H1 (cell line): ENCODE data around the gene SLC28A1. TPM values are rescaled to one million over a fixed set of nuclear protein-coding genes. Genes with fewer than 3 reads are reported as not detected.

Experiments used
- CTCF ChIA-PET: fragments of 300-600 bp; sonication (Branson Sonifier 250); formaldehyde crosslinking; loops from one replicate; lab custom pipeline; 2021; ENCODE audit not compliant: partially characterized antibody; lab: Charles Lee
- POLR2A ChIA-PET: fragments of 300-600 bp; sonication (Branson Sonifier 250); formaldehyde crosslinking; loops from one replicate; lab custom pipeline; 2021; ENCODE audit warnings: inconsistent platforms; ENCODE audit not compliant: partially characterized antibody; lab: Charles Lee
- DNase-seq, 2 experiments: peaks; one replicate each; pipeline versions ENCODE4 v3.0.0 to v3.0.0-alpha.2; 2010 to 2022; ENCODE audit warnings: low spot score in 2 of 2, low read depth in 1 of 2, mixed read lengths in 1 of 2
- FAIRE-seq: peaks from 2 replicates; lab custom pipeline; 2011; peaks lifted over from hg19 to GRCh38; lab: Jason Lieb, UNC
- H2AFZ ChIP-seq: 2 replicates; pipeline ENCODE4 v1.8.1; 2012; ENCODE audit warnings: low read length, inconsistent platforms
- H2AK5ac ChIP-seq: 2 replicates; pipeline ENCODE4 v1.6.1; 2013; ENCODE audit warnings: low read depth, low read length
- H2BK120ac ChIP-seq: replicated peaks from 2 replicates; pipeline ENCODE3; 2013; ENCODE audit warnings: low read depth, low read length, inconsistent platforms
- H2BK12ac ChIP-seq: 2 replicates; pipeline ENCODE4 v1.6.1; 2013; ENCODE audit warnings: low read depth, low read length
- H2BK15ac ChIP-seq: 2 replicates; pipeline ENCODE4 v1.6.1; 2013; ENCODE audit warnings: low read length
- H2BK20ac ChIP-seq: 2 replicates; pipeline ENCODE4 v1.6.1; 2013; ENCODE audit warnings: low read length
- H2BK5ac ChIP-seq: 2 replicates; pipeline ENCODE4 v1.6.1; 2013; ENCODE audit warnings: low read depth, low read length
- H3K14ac ChIP-seq: 2 replicates; pipeline ENCODE4 v1.6.1; 2013; ENCODE audit warnings: inconsistent platforms; ENCODE audit not compliant: insufficient read length
- H3K18ac ChIP-seq: 2 replicates; pipeline ENCODE4 v1.6.1; 2013; ENCODE audit warnings: low read length; ENCODE audit errors: extremely low read depth
- H3K23ac ChIP-seq: 2 replicates; pipeline ENCODE4 v1.6.1; 2013; ENCODE audit warnings: inconsistent platforms; ENCODE audit not compliant: insufficient read length
- H3K23me2 ChIP-seq: 2 replicates; pipeline ENCODE4 v1.6.1; 2013; ENCODE audit warnings: low read depth, low read length
- H3K27ac ChIP-seq: 2 replicates; pipeline ENCODE4 v1.6.1; 2011; ENCODE audit warnings: low read depth, low read length, inconsistent platforms
- H3K27me3 ChIP-seq, 4 experiments: replicated peaks in 1 of 4; 1 replicate in 1 of 4; 2 replicates in 3 of 4; pipeline versions ENCODE4 v1.6.1 to v1.8.1; 2011 to 2013; ENCODE audit warnings: low read length in 3 of 4, mild to moderate bottlenecking in 3 of 4, inconsistent platforms in 2 of 4, mixed read lengths in 2 of 4, moderate library complexity in 1 of 4; ENCODE audit not compliant: control insufficient read depth in 3 of 4, insufficient read depth in 3 of 4; ENCODE audit errors: extremely low read depth in 1 of 4
- H3K36me3 ChIP-seq, 4 experiments: 2 replicates each; pipeline versions ENCODE4 v1.6.1 to v1.8.1; 2011 to 2013; ENCODE audit warnings: mild to moderate bottlenecking in 4 of 4, low read length in 3 of 4, moderate library complexity in 2 of 4, control low read depth in 1 of 4, inconsistent platforms in 1 of 4; ENCODE audit not compliant: insufficient read depth in 4 of 4, control insufficient read depth in 2 of 4
- H3K4ac ChIP-seq: replicated peaks from 2 replicates; pipeline ENCODE3; 2013; ENCODE audit warnings: low read length, low read depth, mixed read lengths, inconsistent platforms; ENCODE audit not compliant: insufficient read length
- H3K4me1 ChIP-seq, 4 experiments: replicated peaks in 1 of 4; 1 replicate in 1 of 4; 2 replicates in 3 of 4; pipeline versions ENCODE4 v1.6.1 to v1.8.1; 2011 to 2013; ENCODE audit warnings: low read length in 3 of 4, inconsistent platforms in 2 of 4, mixed read lengths in 1 of 4; ENCODE audit not compliant: insufficient read depth in 4 of 4, control insufficient read depth in 3 of 4
- H3K4me2 ChIP-seq, 2 experiments: 2 replicates each; pipeline versions ENCODE4 v1.6.1 to v1.8.1; 2011 to 2013; ENCODE audit warnings: low read depth in 2 of 2, low read length in 2 of 2, control low read depth in 1 of 2, inconsistent platforms in 1 of 2, mild to moderate bottlenecking in 1 of 2; ENCODE audit not compliant: insufficient read depth in 1 of 2
- H3K4me3 ChIP-seq, 4 experiments: fragments of 200-600, 300-600 bp in 1 of 4; sonication (generic), shearing (Covaris generic), sonication (Bioruptor Twin) in 1 of 4; 2 replicates each; pipeline versions ENCODE4 v1.5.1 to v1.8.1; 2011 to 2016; ENCODE audit warnings: low read length in 4 of 4, low read depth in 3 of 4, control low read depth in 2 of 4, inconsistent platforms in 2 of 4, mild to moderate bottlenecking in 2 of 4, mixed read lengths in 1 of 4, moderate library complexity in 1 of 4; ENCODE audit not compliant: insufficient read depth in 2 of 4; ENCODE audit errors: extremely low read depth in 1 of 4
- H3K56ac ChIP-seq: replicated peaks from 2 replicates; pipeline ENCODE3; 2013; ENCODE audit warnings: low read depth, mild to moderate bottlenecking, mixed read lengths, low read length, inconsistent platforms; ENCODE audit not compliant: insufficient read length
- H3K79me1 ChIP-seq: 2 replicates; pipeline ENCODE4 v1.6.1; 2013; ENCODE audit warnings: low read depth, low read length, control low read depth
- H3K79me2 ChIP-seq, 2 experiments: 2 replicates each; pipeline versions ENCODE4 v1.6.1 to v1.8.1; 2012 to 2013; ENCODE audit warnings: low read length in 2 of 2, mild to moderate bottlenecking in 2 of 2, inconsistent platforms in 1 of 2; ENCODE audit not compliant: insufficient read depth in 2 of 2, control insufficient read depth in 1 of 2
- H3K9ac ChIP-seq, 4 experiments: replicated peaks in 1 of 4; 1 replicate in 1 of 4; 2 replicates in 3 of 4; pipeline versions ENCODE4 v1.6.1 to v1.8.1; 2011 to 2013; ENCODE audit warnings: low read depth in 3 of 4, low read length in 3 of 4, control low read depth in 2 of 4, mild to moderate bottlenecking in 2 of 4, moderate library complexity in 2 of 4, inconsistent platforms in 1 of 4; ENCODE audit errors: extremely low read depth in 1 of 4
- H3K9me3 ChIP-seq, 2 experiments: 2 replicates each; pipeline versions ENCODE4 v1.6.1 to v1.8.1; 2012 to 2013; ENCODE audit warnings: mild to moderate bottlenecking in 2 of 2, moderate library complexity in 2 of 2, control low read depth in 1 of 2, inconsistent platforms in 1 of 2, low read depth in 1 of 2, low read length in 1 of 2, mixed read lengths in 1 of 2; ENCODE audit not compliant: insufficient read depth in 2 of 2
- H4K20me1 ChIP-seq, 2 experiments: replicated peaks in 1 of 2; 2 replicates each; pipeline versions ENCODE3 to v1.8.1; 2011 to 2013; ENCODE audit warnings: inconsistent platforms in 2 of 2, low read length in 2 of 2, mild to moderate bottlenecking in 1 of 2; ENCODE audit not compliant: insufficient read depth in 2 of 2, control insufficient read depth in 1 of 2
- H4K5ac ChIP-seq: 2 replicates; pipeline ENCODE4 v1.6.1; 2013; ENCODE audit warnings: low read length, low read depth, mixed read lengths, inconsistent platforms; ENCODE audit not compliant: insufficient read length
- H4K8ac ChIP-seq: 2 replicates; pipeline ENCODE4 v1.8.0; 2013; ENCODE audit warnings: mild to moderate bottlenecking, moderate library complexity, low read length, inconsistent platforms; ENCODE audit not compliant: insufficient read depth; ENCODE audit errors: extremely low read depth
- H4K91ac ChIP-seq: replicated peaks from 2 replicates; pipeline ENCODE3; 2013; ENCODE audit warnings: low read length, mixed read lengths, inconsistent platforms; ENCODE audit not compliant: insufficient read length
- CHD2 ChIP-seq: IDR thresholded peaks from 2 replicates; pipeline ENCODE4 v1.6.1; 2012; ENCODE audit warnings: low read length, improper control_type of control experiment
- CTBP2 ChIP-seq: IDR thresholded peaks from 2 replicates; pipeline ENCODE4 v1.7.0; 2011; ENCODE audit warnings: borderline replicate concordance, mild to moderate bottlenecking, moderate library complexity, mixed read lengths, low read length; ENCODE audit not compliant: insufficient read depth, insufficient read length
- JUND ChIP-seq: IDR thresholded peaks from 2 replicates; pipeline ENCODE4 v1.6.1; 2011; ENCODE audit warnings: mild to moderate bottlenecking, improper control_type of control experiment, low read length
- SIN3A ChIP-seq, 2 experiments: IDR thresholded peaks in 1 of 2; conservative IDR thresholded peaks in 1 of 2; 2 replicates each; pipeline ENCODE4 v1.6.1; 2011 to 2012; ENCODE audit warnings: low read length in 2 of 2, improper control_type of control experiment in 1 of 2, low read depth in 1 of 2, mild to moderate bottlenecking in 1 of 2
- TEAD4 ChIP-seq: IDR thresholded peaks from 2 replicates; pipeline ENCODE4 v1.6.1; 2012; ENCODE audit warnings: low read depth, low read length, inconsistent platforms, mixed read lengths
- WGBS, 2 experiments: shearing (Covaris generic) in 1 of 2; methylation state at CpG; one replicate each; pipeline versions ENCODE4 v1.1.6 to v1.1.7; 2013 to 2015; ENCODE audit warnings: low lambda C conversion rate in 2 of 2, mixed read lengths in 2 of 2, inconsistent platforms in 1 of 2, low coverage in 1 of 2, missing lambda C conversion rate in 1 of 2; ENCODE audit not compliant: insufficient replicate concordance in 2 of 2, insufficient coverage in 1 of 2, insufficient read length in 1 of 2; ENCODE audit errors: extremely low coverage in 1 of 2, missing lambda C conversion rate in 1 of 2; 5-methylcytosine and 5-hydroxymethylcytosine counted together
- polyA plus RNA-seq, 7 experiments: library from polyadenylated mRNA; depleted of rRNA in 3 of 7; stranded (reverse) in 5 of 7; unstranded in 2 of 7; fragments of >200 nt in 5 of 7; fragments of 200-250 nt in 2 of 7; gene quantifications; 1 replicate in 5 of 7; 2 replicates in 1 of 7; 4 replicates in 1 of 7; pipeline versions ENCODE4 v1.2.1 to v1.2.3, GENCODE V29; 2011 to 2013; ENCODE audit warnings: missing spikeins in 2 of 7, mixed read lengths in 2 of 7
- total RNA-seq: library from RNA; stranded (reverse); fragmentation: NEBNext Ultra II Directional; extraction: Animal tissue kit (Norgen Biotek cat#: 25700); gene quantifications from 2 replicates; pipeline ENCODE4 v1.2.1, GENCODE V29; 2021

The SLC28A1 gene
- total and polyA plus RNA-seq, 2 of the 8 experiments (the other 6 are each of a cell fraction or from before 2014, with no cell fraction given), result 0.09 TPM; not detected in 1

- H3K27ac ChIP-seq, result no peak overlapping the region
- DNase-seq (no peak), FAIRE-seq (no peak)
- H4K8ac ChIP-seq, result no peak overlapping the region; the same call in 1 of the 2 replicates
- H2BK120ac ChIP-seq, result no peak overlapping the region
- H2BK20ac ChIP-seq, result no peak overlapping the region
- H3K9me3 ChIP-seq, result no peaks in the 10 kb centered on the region
- no peaks in the 10 kb centered on the region for H3K79me2 ChIP-seq
- no peak overlapping the region for H3K23ac ChIP-seq
- H3K36me3 ChIP-seq, result peaks cover 0 to 3% (median 0%) of the 10 kb centered on the region in 4 experiments; a peak in 2 of 8 replicates
- H3K4me1 ChIP-seq, result no peaks in the 10 kb centered on the region
- H3K4me3 ChIP-seq, result no peak overlapping the region
- no peak overlapping the region for H2BK15ac ChIP-seq
- H4K20me1 ChIP-seq, result no peaks in the 10 kb centered on the region
- no peak overlapping the region for H2BK12ac ChIP-seq
- POLR2A ChIA-PET, result interaction anchor here (1.1 to 2.0 kb wide), 2 partner anchors 14 to 21 kb away, joined by 3 to 5 read pairs; no protein-coding TSS in a partner anchor
- H3K9ac ChIP-seq, result no peak overlapping the region
- CTCF ChIA-PET, result interaction anchor here (0.6 to 1.6 kb wide), 4 partner anchors 14 to 66 kb away, joined by 3 to 5 read pairs (median 4); no protein-coding TSS in a partner anchor
- no peak overlapping the region for H2BK5ac ChIP-seq
- no peak overlapping the region for H2AFZ ChIP-seq
- no peaks in the 10 kb centered on the region for H3K79me1 ChIP-seq
- no peak overlapping the region for H4K5ac ChIP-seq
- 94% methylated on average over 8 of the region's 8 CpGs; no CpG with 5 or more reads in 1 of the 2 experiments for WGBS, 2 experiments
- no peak overlapping the region for H2AK5ac ChIP-seq
- H3K14ac ChIP-seq, result no peak overlapping the region
- H3K18ac ChIP-seq, result no peak overlapping the region
- no peaks in the 10 kb centered on the region for H3K27me3 ChIP-seq
- no peaks in the 10 kb centered on the region for H3K23me2 ChIP-seq
- H4K91ac ChIP-seq, result no peak overlapping the region
- H3K56ac ChIP-seq, result no peak overlapping the region
- no peak overlapping the region for H3K4ac ChIP-seq
- H3K4me2 ChIP-seq, result no peak overlapping the region
- TF ChIP-seq SIN3A (conservative IDR thresholded peaks at IDR 0.05 in 1 of 2, IDR thresholded peaks at IDR 0.05 in 1 of 2; ENCODE audit: low read depth in 1 of 2, low read length in 2 of 2) (no peak), CHD2 (no peak), TEAD4 (no peak), CTBP2 (no peak), JUND (no peak)
These were observed 25.3 kb upstream of the SLC28A1 start for GRCh38 chr15:84859144-84859543.
